ENCODE results near the gene PLCB3. TPM values are rescaled to one million over a fixed set of nuclear protein-coding genes. Genes with fewer than 3 reads are reported as not detected.

The PLCB3 gene
- total and polyA plus RNA-seq, 10 of the 15 experiments (the other 5 are each of a cell fraction or from before 2014, with no cell fraction given), result 0.03 to 10.3 (median 3.3) TPM

GRCh38 chr11:64239662-64240434, 11.5 kb upstream of the PLCB3 start:
- ATAC-seq, result peak; percentile 34
- Histone ChIP-seq H3K4me3 (peak overlapping the region; percentile 59), H2AFZ (ENCODE audit: control insufficient read depth, low read depth, low read length) (no peak overlapping the region), H3K27ac (ENCODE audit: control insufficient read depth, insufficient read depth) (peak overlapping the region; percentile 92), H3K27me3 (replicated peaks in 1 of 2; ENCODE audit: control insufficient read depth in 2 of 2, insufficient read depth in 2 of 2, low read length in 1 of 2) (no peaks in the 10 kb centered on the region), H3K4me1 (ENCODE audit: control insufficient read depth, insufficient read depth, low read length) (peaks cover 47% of the 10 kb centered on the region), H3K9me3 (replicated peaks; ENCODE audit: control insufficient read depth, insufficient read depth, low read length) (no peaks in the 10 kb centered on the region), H3K4me2 (ENCODE audit: control insufficient read depth, insufficient read depth) (peak overlapping the region; percentile 90), H3K36me3 (ENCODE audit: control insufficient read depth in 2 of 2, insufficient read depth in 2 of 2, low read length in 1 of 2) (peaks cover 0 to 13% of the 10 kb centered on the region in 2 experiments; a peak in 2 of 4 replicates), H3K79me2 (ENCODE audit: control insufficient read depth, insufficient read depth, low read length) (peaks cover 32% of the 10 kb centered on the region), H4K20me1 (ENCODE audit: control insufficient read depth, insufficient read depth) (no peaks in the 10 kb centered on the region), H3K9ac (ENCODE audit: control insufficient read depth, insufficient read depth, low read length) (peak overlapping the region; percentile 87)
- BruUV-seq (replicated peaks), result no TSS peak
- RAD21 ChIA-PET (ENCODE audit: unreplicated experiment), result interaction anchor here (1.1 kb wide), 1 partner anchor 29 kb away, joined by 3 read pairs; no protein-coding TSS in a partner anchor
- DNase-seq (ENCODE audit: low read depth, low spot score), result peak; percentile 36
- peak; percentile 27 for FAIRE-seq
- SMC1A ChIA-PET (ENCODE audit: uncharacterized antibody, unreplicated experiment), result interaction anchor here (1.0 to 5.0 kb wide), 2 partner anchors 13 to 33 kb away, joined by 3 to 40 read pairs; partner anchors contain the start of genes FERMT3 and NUDT22
- intact Hi-C loops (cut with micrococcal nuclease; ENCODE audit: unreplicated experiment) (loop anchor here (2.0 kb wide), 2 partner anchors 35 to 65 kb away; partner anchors contain the start of gene ESRRA), in situ Hi-C loops (cut with MboI) (loop anchor here (25.0 kb wide), 1 partner anchor 1622 kb away; the partner anchor contains the start of genes CFL1, EFEMP2 and MUS81)
- WGBS (ENCODE audit: insufficient coverage, insufficient replicate concordance, low lambda C conversion rate, missing lambda C conversion rate), result 36% methylated on average over 11 of the region's 11 CpGs
- POLR2A ChIA-PET, result interaction anchor here (0.6 to 3.0 kb wide), 9 partner anchors 8 to 1586 kb away, joined by 3 to 21 read pairs (median 3); partner anchors contain the start of genes DNAJC4, FERMT3 and STIP1
- CTCF ChIA-PET, result interaction anchor here (0.6 to 6.2 kb wide), 4 partner anchors 11 to 634 kb away, joined by 3 to 31 read pairs (median 4); partner anchors contain the start of genes PLCB3, PRDX5 and TRMT112
- TF ChIP-seq NR2F1 (conservative IDR thresholded peaks at IDR 0.05) (peak; percentile 18), RCOR1 (conservative IDR thresholded peaks at IDR 0.05; ENCODE audit: low read depth, low read length) (no peak), TAF1 (IDR thresholded peaks at IDR 0.05; ENCODE audit: borderline replicate concordance, low read depth, low read length) (no peak), E2F8 (IDR thresholded peaks at IDR 0.05; ENCODE audit: low read depth, partially characterized antibody) (no peak), NFXL1 (IDR thresholded peaks at IDR 0.05; ENCODE audit: borderline replicate concordance) (no peak), IRF4 (IDR thresholded peaks at IDR 0.05; ENCODE audit: low read depth, low read length) (no peak), SRF (IDR thresholded peaks at IDR 0.05; ENCODE audit: low read depth in 2 of 2, low read length in 2 of 2) (no peak), SP1 (IDR thresholded peaks at IDR 0.05; ENCODE audit: low read depth, low read length) (peak; percentile 33), SIX5 (IDR thresholded peaks at IDR 0.05; ENCODE audit: low read depth, low read length, severe bottlenecking) (no peak), JUND (IDR thresholded peaks at IDR 0.05; ENCODE audit: low read depth, low read length) (no peak), E4F1 (IDR thresholded peaks at IDR 0.05; ENCODE audit: borderline replicate concordance, partially characterized antibody) (no peak), SKIL (IDR thresholded peaks at IDR 0.05; ENCODE audit: low read depth, poor library complexity, severe bottlenecking) (no peak), SMAD1 (IDR thresholded peaks at IDR 0.05; ENCODE audit: low read depth, partially characterized antibody) (no peak), MTA2 (IDR thresholded peaks at IDR 0.05; ENCODE audit: low read depth) (no peak)
